Keratinocyte (primary cell): ENCODE data around the gene NIM1K.

Source experiments
- EZH2 ChIP-seq: IDR thresholded peaks from one replicate; pipeline ENCODE4 v1.6.1; 2012; ENCODE audit warnings: inconsistent platforms, mild to moderate bottlenecking, low read length, moderate library complexity
- TF ChIP-seq, protein P1 (sequence below), 3 experiments: IDR thresholded peaks in 1 of 3; conservative IDR thresholded peaks in 1 of 3; optimal IDR thresholded peaks in 1 of 3; 2 replicates in 2 of 3; 3 replicates in 1 of 3; pipeline versions ENCODE3 to v1.5.1; 2011; ENCODE audit warnings: low read length in 3 of 3, mild to moderate bottlenecking in 3 of 3, moderate library complexity in 2 of 3, control low read depth in 1 of 3, inconsistent platforms in 1 of 3; ENCODE audit not compliant: insufficient read depth in 2 of 3; ENCODE audit errors: extremely low read depth in 1 of 3

- TF ChIP-seq, protein P1, sequence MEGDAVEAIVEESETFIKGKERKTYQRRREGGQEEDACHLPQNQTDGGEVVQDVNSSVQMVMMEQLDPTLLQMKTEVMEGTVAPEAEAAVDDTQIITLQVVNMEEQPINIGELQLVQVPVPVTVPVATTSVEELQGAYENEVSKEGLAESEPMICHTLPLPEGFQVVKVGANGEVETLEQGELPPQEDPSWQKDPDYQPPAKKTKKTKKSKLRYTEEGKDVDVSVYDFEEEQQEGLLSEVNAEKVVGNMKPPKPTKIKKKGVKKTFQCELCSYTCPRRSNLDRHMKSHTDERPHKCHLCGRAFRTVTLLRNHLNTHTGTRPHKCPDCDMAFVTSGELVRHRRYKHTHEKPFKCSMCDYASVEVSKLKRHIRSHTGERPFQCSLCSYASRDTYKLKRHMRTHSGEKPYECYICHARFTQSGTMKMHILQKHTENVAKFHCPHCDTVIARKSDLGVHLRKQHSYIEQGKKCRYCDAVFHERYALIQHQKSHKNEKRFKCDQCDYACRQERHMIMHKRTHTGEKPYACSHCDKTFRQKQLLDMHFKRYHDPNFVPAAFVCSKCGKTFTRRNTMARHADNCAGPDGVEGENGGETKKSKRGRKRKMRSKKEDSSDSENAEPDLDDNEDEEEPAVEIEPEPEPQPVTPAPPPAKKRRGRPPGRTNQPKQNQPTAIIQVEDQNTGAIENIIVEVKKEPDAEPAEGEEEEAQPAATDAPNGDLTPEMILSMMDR (optimal IDR thresholded peaks at IDR 0.05 in 1 of 3, IDR thresholded peaks at IDR 0.05 in 1 of 3, conservative IDR thresholded peaks at IDR 0.05 in 1 of 3; ENCODE audit: extremely low read depth in 1 of 3, insufficient read depth in 2 of 3, low read length in 3 of 3), result no peak
- no peak for TF ChIP-seq EZH2
These were observed 36.5 kb upstream of the NIM1K start for GRCh38 chr5:43155394-43156096.
